ENCODE measurements around the gene HELZ.

Gene HELZ

GRCh38 chr17:67183531-67183930 lies 61.5 kb downstream of the HELZ start:
- H3K4me3 ChIP-seq (ENCODE audit: low read depth, low read length), result no peak overlapping the region
- TF ChIP-seq, protein P1, sequence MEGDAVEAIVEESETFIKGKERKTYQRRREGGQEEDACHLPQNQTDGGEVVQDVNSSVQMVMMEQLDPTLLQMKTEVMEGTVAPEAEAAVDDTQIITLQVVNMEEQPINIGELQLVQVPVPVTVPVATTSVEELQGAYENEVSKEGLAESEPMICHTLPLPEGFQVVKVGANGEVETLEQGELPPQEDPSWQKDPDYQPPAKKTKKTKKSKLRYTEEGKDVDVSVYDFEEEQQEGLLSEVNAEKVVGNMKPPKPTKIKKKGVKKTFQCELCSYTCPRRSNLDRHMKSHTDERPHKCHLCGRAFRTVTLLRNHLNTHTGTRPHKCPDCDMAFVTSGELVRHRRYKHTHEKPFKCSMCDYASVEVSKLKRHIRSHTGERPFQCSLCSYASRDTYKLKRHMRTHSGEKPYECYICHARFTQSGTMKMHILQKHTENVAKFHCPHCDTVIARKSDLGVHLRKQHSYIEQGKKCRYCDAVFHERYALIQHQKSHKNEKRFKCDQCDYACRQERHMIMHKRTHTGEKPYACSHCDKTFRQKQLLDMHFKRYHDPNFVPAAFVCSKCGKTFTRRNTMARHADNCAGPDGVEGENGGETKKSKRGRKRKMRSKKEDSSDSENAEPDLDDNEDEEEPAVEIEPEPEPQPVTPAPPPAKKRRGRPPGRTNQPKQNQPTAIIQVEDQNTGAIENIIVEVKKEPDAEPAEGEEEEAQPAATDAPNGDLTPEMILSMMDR (IDR thresholded peaks at IDR 0.05; ENCODE audit: low read depth, low read length, missing control alignments), result no peak
- DNase-seq (ENCODE audit: low read depth), result no peak
- in situ Hi-C loops (cut with HindIII; ENCODE audit: low sequenced_read_pairs), result no loop called here

DNA sequence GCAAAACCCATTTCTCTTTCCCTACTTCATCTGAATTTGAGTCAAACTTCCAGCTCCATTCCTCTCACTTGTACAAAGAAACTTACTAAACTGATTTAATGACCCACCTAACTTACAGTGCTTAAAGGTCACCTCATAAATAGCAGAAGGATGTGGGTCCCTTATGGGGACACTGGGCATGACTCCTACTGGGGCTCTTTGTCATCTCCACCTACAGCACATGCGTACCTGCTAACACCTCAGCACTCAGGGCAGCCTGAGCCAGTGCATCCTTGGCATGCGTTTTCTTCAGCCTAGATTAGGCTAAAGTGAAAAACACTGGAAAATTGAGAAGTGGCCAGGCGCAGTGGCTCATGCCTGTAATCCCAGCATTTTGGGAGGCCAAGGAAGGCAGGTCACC lies 63.2 kb downstream of the HELZ start:
- in situ Hi-C loops (cut with HindIII; ENCODE audit: low sequenced_read_pairs), result no loop called here

DNA sequence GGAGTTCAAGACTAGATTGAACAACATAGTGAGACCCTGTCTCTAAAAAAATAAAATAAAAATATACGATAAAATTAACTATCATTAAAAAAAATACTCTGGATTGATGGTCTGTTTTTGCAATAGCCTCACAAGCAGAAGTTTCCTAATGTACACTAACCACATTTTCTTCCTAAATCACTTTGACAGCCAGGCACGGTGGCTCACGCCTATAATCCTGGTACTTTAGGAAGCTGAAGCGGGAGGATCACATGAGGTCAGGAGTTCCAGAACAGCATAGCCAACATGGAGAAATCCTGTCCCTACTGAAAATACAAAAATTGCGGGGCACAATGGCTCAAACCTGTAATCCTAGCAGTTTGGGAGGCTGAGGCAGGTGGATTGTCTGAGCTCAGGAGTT lies 64.7 kb downstream of the HELZ start:
- in situ Hi-C loops (cut with HindIII; ENCODE audit: low sequenced_read_pairs), result no loop called here
- TF ChIP-seq, protein P1 (IDR thresholded peaks at IDR 0.05; ENCODE audit: low read depth, low read length, missing control alignments), result no peak
- no peak overlapping the region for H3K4me3 ChIP-seq (ENCODE audit: low read depth, low read length)
- no peak for DNase-seq (ENCODE audit: low read depth)

More for the DNA sequence above, 63.2 kb downstream of the HELZ start:
- TF ChIP-seq, protein P1 (IDR thresholded peaks at IDR 0.05; ENCODE audit: low read depth, low read length, missing control alignments), result no peak
- no peak for DNase-seq (ENCODE audit: low read depth)
- H3K4me3 ChIP-seq (ENCODE audit: low read depth, low read length), result no peak overlapping the region

DNA sequence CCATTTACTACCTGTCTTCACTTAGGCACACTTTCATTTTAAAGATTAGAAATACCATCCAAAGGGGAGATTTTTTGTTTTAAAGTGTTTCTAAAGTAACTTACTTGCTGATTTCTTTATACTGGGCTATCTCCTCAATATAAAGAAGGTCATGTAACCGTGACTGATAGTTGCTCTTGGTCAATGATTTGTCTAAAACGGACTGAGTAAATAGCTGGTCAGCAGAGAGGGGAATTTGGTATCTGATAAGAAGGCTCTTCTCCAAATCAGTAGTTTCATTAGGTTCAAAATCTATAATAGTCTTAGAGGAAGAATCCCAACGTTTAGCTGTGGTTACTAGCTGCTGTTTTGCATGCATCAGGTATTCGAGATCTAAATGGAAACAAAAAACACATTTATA lies 66.4 kb downstream of the HELZ start:
- H3K4me3 ChIP-seq (ENCODE audit: low read depth, low read length), result no peak overlapping the region
- TF ChIP-seq, protein P1 (IDR thresholded peaks at IDR 0.05; ENCODE audit: low read depth, low read length, missing control alignments), result no peak
- in situ Hi-C loops (cut with HindIII; ENCODE audit: low sequenced_read_pairs), result no loop called here
- DNase-seq (ENCODE audit: low read depth), result no peak

DNA sequence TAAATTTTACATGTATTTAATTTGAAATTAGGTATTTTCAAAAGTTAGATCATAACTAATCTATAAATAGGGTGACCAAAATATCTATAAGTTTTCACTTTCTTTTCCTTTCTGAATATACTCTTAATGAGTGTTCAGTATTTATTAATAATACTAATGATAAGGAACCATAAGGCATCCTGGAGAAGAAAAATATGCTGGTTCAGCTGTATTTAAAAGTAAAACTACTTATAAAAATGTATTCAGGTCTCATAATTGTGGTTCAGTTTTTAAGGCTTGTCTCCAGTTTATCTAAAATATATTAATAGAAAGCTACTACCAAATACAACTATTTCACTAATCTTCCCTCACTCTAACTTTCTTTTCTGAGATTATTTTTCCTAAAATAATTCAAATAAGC lies 67.3 kb downstream of the HELZ start:
- TF ChIP-seq, protein P1 (IDR thresholded peaks at IDR 0.05; ENCODE audit: low read depth, low read length, missing control alignments), result no peak
- in situ Hi-C loops (cut with HindIII; ENCODE audit: low sequenced_read_pairs), result no loop called here
- no peak overlapping the region for H3K4me3 ChIP-seq (ENCODE audit: low read depth, low read length)
- DNase-seq (ENCODE audit: low read depth), result no peak

DNA sequence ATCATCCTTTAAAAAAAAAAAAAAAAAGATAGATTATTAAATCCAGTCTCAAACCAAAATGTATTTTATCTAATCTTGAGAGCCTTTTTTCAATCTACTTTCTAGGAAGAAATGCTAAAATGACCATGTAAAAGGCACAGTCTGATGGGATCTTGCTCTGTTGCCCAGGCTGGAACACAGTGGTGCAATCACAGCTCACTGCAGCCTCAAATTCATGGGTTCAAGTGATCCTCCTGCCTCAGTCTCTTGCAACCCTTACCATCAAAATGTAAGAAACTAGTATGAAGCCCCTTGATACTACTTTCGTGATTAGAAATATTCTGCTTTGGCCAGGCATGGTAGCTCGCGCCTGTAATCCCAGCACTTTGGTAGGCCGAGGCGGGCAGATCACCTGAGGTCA lies 70.8 kb downstream of the HELZ start:
- no peak for DNase-seq (ENCODE audit: low read depth)
- in situ Hi-C loops (cut with HindIII; ENCODE audit: low sequenced_read_pairs), result no loop called here
- TF ChIP-seq, protein P1 (IDR thresholded peaks at IDR 0.05; ENCODE audit: low read depth, low read length, missing control alignments), result no peak
- no peak overlapping the region for H3K4me3 ChIP-seq (ENCODE audit: low read depth, low read length)

- in situ Hi-C loops (cut with HindIII; ENCODE audit: low sequenced_read_pairs), result no loop called here
- no peak overlapping the region for H3K4me3 ChIP-seq (ENCODE audit: low read depth, low read length)
- no peak for DNase-seq (ENCODE audit: low read depth)
- TF ChIP-seq, protein P1 (IDR thresholded peaks at IDR 0.05; ENCODE audit: low read depth, low read length, missing control alignments), result no peak
These were observed 73.4 kb downstream of the HELZ start for GRCh38 chr17:67171560-67171959.

Measured in astrocyte of the cerebellum (primary cell).